HG03280 (cell line): ENCODE results near the gene TPBGL.
A peak's percentile ranks its signal among the peaks of the same experiment; 100 is the strongest.

Experiments used
- ATAC-seq: cut with Tn5 transposase; IDR thresholded peaks from one replicate; pipeline ENCODE4 v1.9.1; 2021; ENCODE audit warnings: mild to moderate bottlenecking, moderate library complexity; ENCODE audit not compliant: unreplicated experiment

Gene TPBGL

GRCh38 chr11:75208446-75208845 is 32.1 kb upstream of the TPBGL start:
- no peak for ATAC-seq

- no peak for ATAC-seq
Observed at GRCh38 chr11:75212411-75212810, 28.2 kb upstream of the TPBGL start.

- ATAC-seq, result no peak
Observed at GRCh38 chr11:75214411-75214821, 26.2 kb upstream of the TPBGL start.

- ATAC-seq, result no peak
Observed at GRCh38 chr11:75214843-75215242, 25.7 kb upstream of the TPBGL start.

GRCh38 chr11:75219869-75220268 is 20.7 kb upstream of the TPBGL start:
- ATAC-seq, result no peak

GRCh38 chr11:75223954-75224643 is 16.5 kb upstream of the TPBGL start:
- ATAC-seq, result no peak

GRCh38 chr11:75225794-75226193 is 14.8 kb upstream of the TPBGL start:
- no peak for ATAC-seq

- no peak for ATAC-seq
Observed at GRCh38 chr11:75229466-75229865, 11.1 kb upstream of the TPBGL start.

- ATAC-seq, result no peak
Observed at GRCh38 chr11:75230621-75231020, 10.0 kb upstream of the TPBGL start.

GRCh38 chr11:75233754-75234172 is 6.8 kb upstream of the TPBGL start:
- ATAC-seq, result no peak

- ATAC-seq, result no peak
Observed at GRCh38 chr11:75236062-75236461, 4.5 kb upstream of the TPBGL start.

GRCh38 chr11:75237050-75237449 is 3.5 kb upstream of the TPBGL start:
- ATAC-seq, result no peak

- ATAC-seq, result no peak
Observed at GRCh38 chr11:75238595-75239440, 1.8 kb upstream of the TPBGL start.

GRCh38 chr11:75239531-75240290 is 863 bp upstream of the TPBGL start:
- no peak for ATAC-seq

GRCh38 chr11:75241036-75241905 is 697 bp downstream of the TPBGL start:
- ATAC-seq, result peak; percentile 88

GRCh38 chr11:75241906-75242644 is 1.5 kb downstream of the TPBGL start:
- ATAC-seq, result no peak

GRCh38 chr11:75242722-75243600 is 2.4 kb downstream of the TPBGL start:
- no peak for ATAC-seq

- no peak for ATAC-seq
Observed at GRCh38 chr11:75244052-75244814, 3.7 kb downstream of the TPBGL start.
